Common myeloid progenitor, CD34-positive (primary cell): ENCODE measurements around the gene GMEB1.

Experiments used
- CTCF ChIA-PET: fragments of 350-600 bp; sonication (Branson Sonifier 250); formaldehyde crosslinking; loops from one replicate; lab custom pipeline; 2021; ENCODE audit warnings: antibody characterized with exemption; lab: Charles Lee
- POLR2A ChIA-PET: fragments of 350-600 bp; sonication (Branson Sonifier 250); formaldehyde crosslinking; loops from one replicate; lab custom pipeline; 2021; ENCODE audit warnings: antibody characterized with exemption; lab: Charles Lee
- DNase-seq, 3 donors: peaks; one replicate each; pipeline versions ENCODE4 v3.0.0 to v3.0.0-alpha.2; 2013
- H3K27ac ChIP-seq, 2 experiments: 1 replicate in 1 of 2; 2 replicates in 1 of 2; pipeline ENCODE4 v1.7.0; 2013; ENCODE audit warnings: inconsistent platforms in 2 of 2, low read length in 2 of 2, mild to moderate bottlenecking in 2 of 2, low read depth in 1 of 2, moderate library complexity in 1 of 2; ENCODE audit not compliant: severe bottlenecking in 2 of 2, insufficient read depth in 1 of 2, poor library complexity in 1 of 2
- H3K27me3 ChIP-seq, 5 experiments: replicated peaks in 2 of 5; 1 replicate in 3 of 5; 2 replicates in 2 of 5; pipeline versions ENCODE4 v1.6.1 to v1.7.0; 2013; ENCODE audit warnings: low read length in 4 of 5, mild to moderate bottlenecking in 2 of 5, moderate library complexity in 2 of 5, inconsistent platforms in 1 of 5; ENCODE audit not compliant: insufficient read depth in 5 of 5, control insufficient read depth in 4 of 5
- H3K36me3 ChIP-seq, 4 experiments: 1 replicate in 2 of 4; 2 replicates in 2 of 4; pipeline versions ENCODE4 v1.6.1 to v1.7.0; 2013; ENCODE audit warnings: low read length in 3 of 4, control low read depth in 1 of 4, mild to moderate bottlenecking in 1 of 4; ENCODE audit not compliant: control insufficient read depth in 4 of 4, insufficient read depth in 4 of 4
- H3K4me1 ChIP-seq, 4 experiments: 1 replicate in 3 of 4; 2 replicates in 1 of 4; pipeline versions ENCODE4 v1.6.1 to v1.7.1; 2013; ENCODE audit warnings: low read length in 3 of 4, mild to moderate bottlenecking in 3 of 4, control low read depth in 1 of 4, inconsistent platforms in 1 of 4, moderate library complexity in 1 of 4; ENCODE audit not compliant: control insufficient read depth in 4 of 4, insufficient read depth in 4 of 4; ENCODE audit errors: control extremely low read depth in 1 of 4
- H3K4me3 ChIP-seq, 7 experiments: 1 replicate in 4 of 7; 2 replicates in 3 of 7; pipeline versions ENCODE4 v1.5.1 to v1.7.0; 2013; ENCODE audit warnings: mild to moderate bottlenecking in 7 of 7, low read length in 6 of 7, moderate library complexity in 6 of 7, inconsistent platforms in 2 of 7, low read depth in 2 of 7, control low read depth in 1 of 7; ENCODE audit not compliant: insufficient read depth in 4 of 7, control insufficient read depth in 1 of 7; ENCODE audit errors: extremely low read depth in 1 of 7
- H3K9me3 ChIP-seq, 5 experiments: 1 replicate in 4 of 5; 2 replicates in 1 of 5; pipeline versions ENCODE4 v1.6.1 to v1.7.1; 2013; ENCODE audit warnings: low read length in 4 of 5, mild to moderate bottlenecking in 2 of 5, inconsistent platforms in 1 of 5, low read depth in 1 of 5, moderate library complexity in 1 of 5; ENCODE audit not compliant: control insufficient read depth in 4 of 5, insufficient read depth in 2 of 5; ENCODE audit errors: control extremely low read depth in 1 of 5
- WGBS: methylation state at CpG from one replicate; pipeline ENCODE4 v1.1.5; 2013; ENCODE audit not compliant: insufficient coverage; 5-methylcytosine and 5-hydroxymethylcytosine counted together

The GMEB1 gene

DNA sequence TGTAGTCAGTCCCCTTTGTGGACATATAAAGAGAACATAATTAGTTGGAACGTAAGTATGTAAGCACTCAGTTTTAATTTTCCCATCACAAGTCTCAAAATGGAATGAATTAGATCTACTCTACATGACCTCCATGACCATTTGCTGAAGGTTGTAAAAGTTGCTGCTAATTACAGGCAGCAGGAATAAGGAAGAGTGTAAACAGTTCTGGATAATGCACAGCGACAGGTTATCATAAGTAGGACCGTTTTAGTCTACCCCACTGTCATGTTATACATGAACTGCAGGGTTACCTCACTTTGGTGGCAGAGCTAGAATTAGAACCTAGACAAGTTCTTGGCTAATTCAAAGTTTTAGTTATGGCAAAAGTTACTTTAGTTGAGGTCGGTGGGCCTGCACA lies 89.8 kb downstream of the GMEB1 start:
- no peaks in the 10 kb centered on the region for H3K9me3 ChIP-seq
- CTCF ChIA-PET = interaction anchor here (1.3 to 3.0 kb wide), 2 partner anchors 11 to 22 kb away, joined by 4 to 9 read pairs; partner anchors contain the start of gene YTHDF2
- POLR2A ChIA-PET = no interaction called here
- WGBS = 100% methylated on average over 2 of the region's 4 CpGs
- H3K36me3 ChIP-seq = peaks cover 17 to 65% (median 27%) of the 10 kb centered on the region in 4 experiments
- H3K27ac ChIP-seq = no peak overlapping the region
- H3K27me3 ChIP-seq = no peaks in the 10 kb centered on the region
- H3K4me3 ChIP-seq = no peak overlapping the region
- DNase-seq = no peak
- peaks cover 0 to 12% (median 1%) of the 10 kb centered on the region in 4 experiments for H3K4me1 ChIP-seq

DNA sequence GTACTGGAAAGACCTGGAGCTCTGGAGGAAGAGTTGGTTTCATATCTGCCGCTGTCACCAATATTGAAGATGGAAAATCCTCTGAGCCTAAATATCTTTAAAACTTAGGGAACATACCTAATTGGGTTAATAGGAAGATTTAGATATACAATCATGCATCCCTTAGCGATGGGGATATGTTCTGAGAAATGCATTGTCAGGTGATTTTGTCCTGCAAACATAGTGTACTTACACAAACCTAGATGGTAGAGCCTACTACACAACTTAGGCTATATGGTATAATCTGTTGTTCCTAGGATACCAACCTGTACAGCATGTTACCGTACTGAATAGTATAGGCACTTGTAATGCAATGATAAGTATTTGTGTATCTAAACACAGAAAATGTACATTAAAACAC lies 90.7 kb downstream of the GMEB1 start:
- POLR2A ChIA-PET = no interaction called here
- peaks cover 16 to 59% (median 23%) of the 10 kb centered on the region in 4 experiments for H3K36me3 ChIP-seq
- no peaks in the 10 kb centered on the region for H3K27me3 ChIP-seq
- no peak overlapping the region for H3K27ac ChIP-seq
- no CpG with 5 or more reads among the region's 3 CpGs for WGBS
- H3K4me1 ChIP-seq = peaks cover 0 to 12% (median 1%) of the 10 kb centered on the region in 4 experiments
- DNase-seq = no peak
- no peaks in the 10 kb centered on the region for H3K9me3 ChIP-seq
- H3K4me3 ChIP-seq = no peak overlapping the region
- CTCF ChIA-PET = interaction anchor here (1.3 to 3.0 kb wide), 2 partner anchors 12 to 23 kb away, joined by 4 to 9 read pairs; partner anchors contain the start of gene YTHDF2

DNA sequence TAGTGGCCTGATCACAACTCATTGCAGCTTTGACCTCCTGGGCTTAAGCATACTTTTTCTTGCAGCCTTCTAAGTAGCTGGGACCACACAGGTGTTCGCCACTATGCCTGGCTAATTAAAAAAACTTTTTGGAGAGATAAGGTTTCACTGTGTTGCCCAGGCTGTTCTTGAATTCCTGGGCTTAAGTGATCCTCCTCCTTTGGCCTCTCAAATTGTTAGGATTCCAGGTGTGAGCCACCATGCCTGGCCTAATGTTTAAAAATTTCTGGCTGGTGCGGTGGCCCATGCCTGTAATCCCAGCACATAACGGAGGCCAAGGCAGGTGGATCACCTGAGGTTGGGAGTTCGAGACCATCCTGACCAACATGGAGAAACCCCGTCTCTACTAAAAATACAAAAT lies 92.6 kb downstream of the GMEB1 start:
- no peak for DNase-seq
- no peak overlapping the region for H3K4me3 ChIP-seq
- POLR2A ChIA-PET = no interaction called here
- H3K36me3 ChIP-seq = peaks cover 21 to 68% (median 34%) of the 10 kb centered on the region in 4 experiments
- H3K27me3 ChIP-seq = no peaks in the 10 kb centered on the region
- CTCF ChIA-PET = interaction anchor here (1.2 kb wide), 1 partner anchor 14 kb away, joined by 3 read pairs; no protein-coding TSS in a partner anchor
- H3K9me3 ChIP-seq = no peaks in the 10 kb centered on the region
- peaks cover 0 to 11% (median 1%) of the 10 kb centered on the region in 4 experiments for H3K4me1 ChIP-seq
- 92% methylated on average over 4 of the region's 5 CpGs for WGBS
- H3K27ac ChIP-seq = no peak overlapping the region

GRCh38 chr1:28766532-28767183 lies 98.1 kb downstream of the GMEB1 start:
- ChIA-PET CTCF (no interaction called here), POLR2A (interaction anchor here (0.6 kb wide), 3 partner anchors 11 to 117 kb away, joined by 3 to 5 read pairs (median 4); no protein-coding TSS in a partner anchor)

More at GRCh38 chr1:28766532-28767183, 98.1 kb downstream of the GMEB1 start:
- no peak overlapping the region for H3K27ac ChIP-seq
- no peak overlapping the region for H3K4me3 ChIP-seq
- WGBS = no CpG with 5 or more reads among the region's 2 CpGs
- H3K9me3 ChIP-seq = no peaks in the 10 kb centered on the region
- H3K27me3 ChIP-seq = no peaks in the 10 kb centered on the region
- H3K4me1 ChIP-seq = peaks cover 0 to 6% (median 0%) of the 10 kb centered on the region in 4 experiments
- H3K36me3 ChIP-seq = peaks cover 15 to 54% (median 29%) of the 10 kb centered on the region in 4 experiments
- DNase-seq = no peak
